HEK293 (cell line): ENCODE results near the gene RAC2.

Experiments used
- BCL11A ChIP-seq: fragments of 450-650 bp; formaldehyde crosslinking; IDR thresholded peaks from 2 replicates; pipeline ENCODE4 v1.5.1; 2016; ENCODE audit warnings: low read depth, missing biosample characterization, missing genetic modification characterization
- CTCF ChIP-seq: fragments of 450-650 bp; formaldehyde crosslinking; IDR thresholded peaks from 2 replicates; pipeline ENCODE4 v1.5.1; 2016; ENCODE audit warnings: missing biosample characterization, missing genetic modification characterization
- SP2 ChIP-seq: fragments of 450-650 bp; formaldehyde crosslinking; IDR thresholded peaks from 2 replicates; pipeline ENCODE4 v1.5.1; 2016; ENCODE audit warnings: missing biosample characterization, missing genetic modification characterization
- TRIM28 ChIP-seq: IDR thresholded peaks from 2 replicates; pipeline ENCODE4 v1.6.1; 2011; ENCODE audit warnings: low read length, control low read depth, borderline replicate concordance
- ZBTB7A ChIP-seq: fragments of 450-650 bp; formaldehyde crosslinking; IDR thresholded peaks from 2 replicates; pipeline ENCODE4 v1.5.1; 2016; ENCODE audit warnings: low read depth, missing biosample characterization, missing genetic modification characterization
- ZNF16 ChIP-seq: fragments of 450-650 bp; formaldehyde crosslinking; IDR thresholded peaks from 2 replicates; pipeline ENCODE4 v1.5.1; 2016; ENCODE audit warnings: low read depth, missing biosample characterization, missing genetic modification characterization
- ZNF280C ChIP-seq: fragments of 450-650 bp; formaldehyde crosslinking; IDR thresholded peaks from 2 replicates; pipeline ENCODE4 v1.5.1; 2016; ENCODE audit warnings: missing biosample characterization, missing genetic modification characterization
- ZNF449 ChIP-seq: fragments of 450-650 bp; formaldehyde crosslinking; IDR thresholded peaks from 2 replicates; pipeline ENCODE4 v1.5.1; 2017; ENCODE audit warnings: missing biosample characterization, mild to moderate bottlenecking, missing genetic modification characterization, moderate library complexity
- ZNF580 ChIP-seq: fragments of 450-650 bp; formaldehyde crosslinking; IDR thresholded peaks from 2 replicates; pipeline ENCODE4 v1.5.1; 2016; ENCODE audit warnings: missing biosample characterization, missing genetic modification characterization
- ZNF639 ChIP-seq: fragments of 450-650 bp; formaldehyde crosslinking; IDR thresholded peaks from 2 replicates; pipeline ENCODE4 v1.5.1; 2016; ENCODE audit warnings: missing biosample characterization, missing genetic modification characterization
- ZNF768 ChIP-seq: fragments of 450-650 bp; formaldehyde crosslinking; IDR thresholded peaks from 2 replicates; pipeline ENCODE4 v1.5.1; 2018; ENCODE audit warnings: missing biosample characterization, mild to moderate bottlenecking, missing genetic modification characterization
- ZNF837 ChIP-seq: fragments of 450-650 bp; formaldehyde crosslinking; IDR thresholded peaks from 2 replicates; pipeline ENCODE4 v1.5.1; 2016; ENCODE audit warnings: missing biosample characterization, missing genetic modification characterization
- ZSCAN5A ChIP-seq: fragments of 450-650 bp; formaldehyde crosslinking; IDR thresholded peaks from 2 replicates; pipeline ENCODE4 v1.5.1; 2016; ENCODE audit warnings: missing biosample characterization, missing genetic modification characterization

GRCh38 chr22:37214731-37215030, 29.4 kb downstream of the RAC2 start:
- no peak for TF ChIP-seq ZNF837
- no peak for TF ChIP-seq BCL11A (tag by site-specific recombination)
- TF ChIP-seq ZNF16 (tag by site-specific recombination): no peak
- no peak for TF ChIP-seq CTCF (tag by site-specific recombination)
- no peak for TF ChIP-seq ZNF580 (tag by site-specific recombination)
- no peak for TF ChIP-seq SP2 (tag by site-specific recombination)
- no peak for TF ChIP-seq ZNF768
- no peak for TF ChIP-seq ZNF449 (tag by site-specific recombination)
- TF ChIP-seq ZBTB7A (tag by site-specific recombination): no peak
- no peak for TF ChIP-seq ZNF280C
- no peak for TF ChIP-seq ZSCAN5A (tag by site-specific recombination)
- TF ChIP-seq ZNF639 (tag by site-specific recombination): no peak
- TF ChIP-seq TRIM28: no peak
